ENCODE results near the gene UGT1A3. TPM values are rescaled to one million over a fixed set of nuclear protein-coding genes. Genes with fewer than 3 reads are reported as not detected.

UGT1A3 gene
- total and polyA plus RNA-seq, 7 donors, result not detected

GRCh38 chr2:233822101-233822771 is 93.4 kb downstream of the UGT1A3 start:
- H3K27ac ChIP-seq, result no peak overlapping the region
- no peak overlapping the region for H3K4me3 ChIP-seq
- intact Hi-C loops (cut with DNase I), result no loop called here
- H3K36me3 ChIP-seq (ENCODE audit: insufficient read depth in 1 of 2, low read depth in 1 of 2), result no peaks in the 10 kb centered on the region
- no peak for DNase-seq
- H3K4me1 ChIP-seq, result no peaks in the 10 kb centered on the region
- 81 to 85% (median 84%) methylated on average over 19 to 21 of the region's 21 CpGs for WGBS, 3 donors
- no peaks in the 10 kb centered on the region for H3K9me3 ChIP-seq
- TF ChIP-seq, protein P1, sequence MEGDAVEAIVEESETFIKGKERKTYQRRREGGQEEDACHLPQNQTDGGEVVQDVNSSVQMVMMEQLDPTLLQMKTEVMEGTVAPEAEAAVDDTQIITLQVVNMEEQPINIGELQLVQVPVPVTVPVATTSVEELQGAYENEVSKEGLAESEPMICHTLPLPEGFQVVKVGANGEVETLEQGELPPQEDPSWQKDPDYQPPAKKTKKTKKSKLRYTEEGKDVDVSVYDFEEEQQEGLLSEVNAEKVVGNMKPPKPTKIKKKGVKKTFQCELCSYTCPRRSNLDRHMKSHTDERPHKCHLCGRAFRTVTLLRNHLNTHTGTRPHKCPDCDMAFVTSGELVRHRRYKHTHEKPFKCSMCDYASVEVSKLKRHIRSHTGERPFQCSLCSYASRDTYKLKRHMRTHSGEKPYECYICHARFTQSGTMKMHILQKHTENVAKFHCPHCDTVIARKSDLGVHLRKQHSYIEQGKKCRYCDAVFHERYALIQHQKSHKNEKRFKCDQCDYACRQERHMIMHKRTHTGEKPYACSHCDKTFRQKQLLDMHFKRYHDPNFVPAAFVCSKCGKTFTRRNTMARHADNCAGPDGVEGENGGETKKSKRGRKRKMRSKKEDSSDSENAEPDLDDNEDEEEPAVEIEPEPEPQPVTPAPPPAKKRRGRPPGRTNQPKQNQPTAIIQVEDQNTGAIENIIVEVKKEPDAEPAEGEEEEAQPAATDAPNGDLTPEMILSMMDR (IDR thresholded peaks at IDR 0.05), result no peak
- peaks cover 0 to 3% (median 0%) of the 10 kb centered on the region in 3 donors for H3K27me3 ChIP-seq (ENCODE audit: insufficient read depth in 3 of 3, low read length in 2 of 3)
- ATAC-seq, result no peak

Other genes with a start within 250 kb of the UGT1A3 start
- gene USP40, start 162.3 kb upstream of the UGT1A3 start, total RNA-seq, result 10 to 100 TPM; 13.3 to 23.3 (median 21.9) TPM
- gene USP40, start 162.3 kb upstream of the UGT1A3 start, polyA plus RNA-seq, result 10 to 100 TPM in 1 of 3 donors, 1 to 10 TPM in 2; 9.1 to 19.4 (median 9.3) TPM
- gene UGT1A8, start 111.4 kb upstream of the UGT1A3 start, total RNA-seq, result not detected
- gene UGT1A8, start 111.4 kb upstream of the UGT1A3 start, polyA plus RNA-seq, result not detected
- not detected for gene UGT1A10, start 92.6 kb upstream of the UGT1A3 start, total RNA-seq
- gene UGT1A10, start 92.6 kb upstream of the UGT1A3 start, polyA plus RNA-seq, result under 1 TPM in 1 of 3 donors, not detected in 2; 0.03 TPM
- not detected for gene UGT1A9, start 57.1 kb upstream of the UGT1A3 start, total RNA-seq
- gene UGT1A9, start 57.1 kb upstream of the UGT1A3 start, polyA plus RNA-seq, result not detected
- not detected for gene UGT1A7, start 47.1 kb upstream of the UGT1A3 start, total RNA-seq
- not detected for gene UGT1A7, start 47.1 kb upstream of the UGT1A3 start, polyA plus RNA-seq
- not detected for gene UGT1A6, start 36.2 kb upstream of the UGT1A3 start, total RNA-seq
- gene UGT1A6, start 36.2 kb upstream of the UGT1A3 start, polyA plus RNA-seq, result not detected
- gene UGT1A5, start 16.1 kb upstream of the UGT1A3 start, total RNA-seq, result not detected
- gene UGT1A5, start 16.1 kb upstream of the UGT1A3 start, polyA plus RNA-seq, result not detected
- not detected for gene UGT1A4, start 10.3 kb upstream of the UGT1A3 start, total RNA-seq
- gene UGT1A4, start 10.3 kb upstream of the UGT1A3 start, polyA plus RNA-seq, result not detected
- gene UGT1A1, start 31.2 kb downstream of the UGT1A3 start, total RNA-seq, result not detected
- under 1 TPM in 1 of 3 donors, not detected in 2; 0.06 TPM for gene UGT1A1, start 31.2 kb downstream of the UGT1A3 start, polyA plus RNA-seq
- gene MROH2A, start 49.3 kb downstream of the UGT1A3 start, total RNA-seq, result not detected
- gene MROH2A, start 49.3 kb downstream of the UGT1A3 start, polyA plus RNA-seq, result not detected
- gene HJURP, start 125.5 kb downstream of the UGT1A3 start, total RNA-seq, result not detected
- under 1 TPM; 0.08 to 0.25 (median 0.10) TPM for gene HJURP, start 125.5 kb downstream of the UGT1A3 start, polyA plus RNA-seq
- gene TRPM8, start 188.3 kb downstream of the UGT1A3 start, total RNA-seq, result not detected
- not detected for gene TRPM8, start 188.3 kb downstream of the UGT1A3 start, polyA plus RNA-seq

Measured in psoas muscle (tissue), 8 donors.